A549 (cell line): ENCODE measurements around the gene RFT1.

Source experiments
- BHLHE40 ChIP-seq: IDR thresholded peaks from 2 replicates; pipeline ENCODE4 v1.6.1; 2012; ENCODE audit warnings: low read depth, low read length, inconsistent platforms
- CEBPB ChIP-seq, 2 experiments: fragments of >200 bp in 1 of 2; sonication (Bioruptor Twin) in 1 of 2; formaldehyde crosslinking in 1 of 2; IDR thresholded peaks; 2 replicates each; pipeline ENCODE4 v1.6.1; 2012 to 2016
- CHD2 ChIP-seq: fragments of 150-350 bp; IDR thresholded peaks from 2 replicates; pipeline ENCODE4 v1.6.1; 2014; ENCODE audit warnings: low read length; ENCODE audit not compliant: partially characterized antibody
- CTCF ChIP-seq: fragments of >200 bp; sonication (Bioruptor Twin); formaldehyde crosslinking; IDR thresholded peaks from 3 replicates; pipeline ENCODE4 v1.5.1; 2016
- EP300 ChIP-seq, 2 experiments: fragments of >200 bp; sonication (Bioruptor Twin); formaldehyde crosslinking; IDR thresholded peaks; 2 replicates in 1 of 2; 3 replicates in 1 of 2; pipeline ENCODE4 v1.6.1; 2016 to 2017
- MAX ChIP-seq: IDR thresholded peaks from 2 replicates; pipeline ENCODE4 v1.6.1; 2012
- PBX3 ChIP-seq: IDR thresholded peaks from 2 replicates; pipeline ENCODE4 v1.6.1; 2012
- REST ChIP-seq: fragments of 200-600 bp; sonication (generic); IDR thresholded peaks from 2 replicates; pipeline ENCODE4 v1.6.1; 2016; ENCODE audit warnings: antibody characterized with exemption, mild to moderate bottlenecking, moderate library complexity
- TFCP2L1 ChIP-seq: fragments of 250-450 bp; sonication (Bioruptor Pico); IDR thresholded peaks from 2 replicates; pipeline ENCODE4 v1.5.0; 2021; ENCODE audit warnings: mild to moderate bottlenecking

- TF ChIP-seq CEBPB (IDR thresholded peaks at IDR 0.05) (no peak), PBX3 (no peak), BHLHE40 (no peak), CHD2 (no peak), TFCP2L1 (CRISPR knock-in tag) (no peak), CTCF (no peak), MAX (no peak), REST (no peak), EP300 (IDR thresholded peaks at IDR 0.05) (no peak)
These were observed 9.9 kb upstream of the RFT1 start for GRCh38 chr3:53139906-53140846.
